Fibroblast of mammary gland (primary cell): ENCODE measurements around the gene SPINDOC.

Source experiments
- DNase-seq: peaks from one replicate; pipeline ENCODE4 v3.0.0-alpha.2; 2010; ENCODE audit warnings: low read depth
- H3K4me3 ChIP-seq: 2 replicates; pipeline ENCODE4 v1.5.1; 2011; ENCODE audit warnings: low read depth, mild to moderate bottlenecking, low read length, moderate library complexity; ENCODE audit not compliant: control insufficient read depth
- TF ChIP-seq, protein P1 (sequence below): conservative IDR thresholded peaks from 2 replicates; pipeline ENCODE4 v1.5.1; 2011; ENCODE audit warnings: low read depth, low read length, inconsistent platforms; ENCODE audit not compliant: control insufficient read depth, insufficient read depth

Gene SPINDOC, protein sequence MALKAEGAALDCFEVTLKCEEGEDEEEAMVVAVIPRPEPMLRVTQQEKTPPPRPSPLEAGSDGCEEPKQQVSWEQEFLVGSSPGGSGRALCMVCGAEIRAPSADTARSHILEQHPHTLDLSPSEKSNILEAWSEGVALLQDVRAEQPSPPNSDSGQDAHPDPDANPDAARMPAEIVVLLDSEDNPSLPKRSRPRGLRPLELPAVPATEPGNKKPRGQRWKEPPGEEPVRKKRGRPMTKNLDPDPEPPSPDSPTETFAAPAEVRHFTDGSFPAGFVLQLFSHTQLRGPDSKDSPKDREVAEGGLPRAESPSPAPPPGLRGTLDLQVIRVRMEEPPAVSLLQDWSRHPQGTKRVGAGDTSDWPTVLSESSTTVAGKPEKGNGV

DNA sequence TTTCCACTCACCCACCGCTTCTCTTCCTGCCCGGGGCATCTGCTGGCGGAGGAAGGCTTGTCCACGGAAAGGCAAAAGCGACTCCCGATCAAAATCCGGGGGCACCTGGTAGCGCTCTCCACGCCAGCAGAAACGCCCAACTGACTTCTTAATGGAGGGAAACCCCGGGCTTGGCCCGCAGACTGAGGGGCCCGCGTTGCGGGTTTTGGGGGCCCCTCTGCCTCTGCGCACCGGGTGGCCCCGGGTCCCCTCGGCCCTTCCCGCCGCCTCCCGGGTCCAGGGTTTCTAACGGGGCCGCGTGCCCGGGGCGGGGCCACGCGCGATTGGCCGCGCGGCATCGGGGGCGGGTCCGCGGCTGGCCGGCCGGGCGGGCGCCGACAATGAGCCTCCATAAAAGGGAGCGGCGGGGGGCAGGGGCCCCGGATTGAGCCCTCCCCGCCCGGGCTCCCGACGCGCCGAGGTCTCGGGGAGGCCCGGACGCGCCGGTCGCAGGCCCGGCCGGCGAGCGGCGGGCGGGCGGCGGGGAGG is at the start of gene SPINDOC:
TSS of gene SPINDOC (plus strand) at position 422 of the 528 bp plus-strand sequence. CDS start 231 bp downstream, outside the sequence.
- DNase-seq, result peak; percentile 35

DNA sequence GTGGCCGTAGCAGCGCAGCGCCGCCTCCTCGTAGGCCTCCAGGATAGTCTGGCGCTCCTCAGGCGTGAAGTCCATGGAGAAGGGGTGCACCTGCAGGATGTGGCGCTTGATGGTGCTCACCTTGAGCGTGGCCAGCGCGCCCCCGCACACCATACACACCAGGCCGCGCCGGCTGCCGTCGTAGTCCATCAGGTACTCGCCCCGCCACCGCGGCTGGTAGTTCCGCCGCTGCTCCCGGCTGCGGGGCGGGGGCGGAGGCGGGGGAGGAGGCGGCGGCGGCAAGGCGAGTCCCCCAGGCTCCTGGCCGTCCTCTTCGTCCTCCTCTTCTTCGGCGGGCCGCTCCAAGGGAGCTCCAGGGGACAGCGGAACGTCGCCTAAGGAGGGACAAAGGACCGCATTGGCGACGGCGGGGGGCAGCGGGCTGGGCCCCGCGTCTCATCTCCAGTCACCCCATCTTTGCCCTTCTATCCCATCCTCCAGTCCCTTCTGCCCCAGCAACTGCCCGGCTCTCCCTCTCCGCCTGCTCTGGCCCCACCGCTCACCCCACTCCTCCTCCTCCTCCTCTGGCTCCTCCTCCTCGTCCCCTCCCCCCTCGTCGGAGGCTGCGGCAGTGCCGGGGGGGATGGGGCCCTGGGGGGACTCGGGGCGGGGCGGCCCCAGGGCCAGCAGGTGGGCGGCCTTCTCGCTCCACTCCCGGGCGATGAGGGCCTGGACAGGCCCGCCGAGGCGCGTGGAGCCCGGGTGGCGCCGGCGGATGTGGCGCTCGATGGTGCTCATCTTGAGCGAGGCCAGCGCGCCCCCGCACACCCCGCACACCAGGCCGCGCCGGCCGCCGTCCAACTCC is 49.5 kb upstream of the SPINDOC start:
- TF ChIP-seq, protein P1, sequence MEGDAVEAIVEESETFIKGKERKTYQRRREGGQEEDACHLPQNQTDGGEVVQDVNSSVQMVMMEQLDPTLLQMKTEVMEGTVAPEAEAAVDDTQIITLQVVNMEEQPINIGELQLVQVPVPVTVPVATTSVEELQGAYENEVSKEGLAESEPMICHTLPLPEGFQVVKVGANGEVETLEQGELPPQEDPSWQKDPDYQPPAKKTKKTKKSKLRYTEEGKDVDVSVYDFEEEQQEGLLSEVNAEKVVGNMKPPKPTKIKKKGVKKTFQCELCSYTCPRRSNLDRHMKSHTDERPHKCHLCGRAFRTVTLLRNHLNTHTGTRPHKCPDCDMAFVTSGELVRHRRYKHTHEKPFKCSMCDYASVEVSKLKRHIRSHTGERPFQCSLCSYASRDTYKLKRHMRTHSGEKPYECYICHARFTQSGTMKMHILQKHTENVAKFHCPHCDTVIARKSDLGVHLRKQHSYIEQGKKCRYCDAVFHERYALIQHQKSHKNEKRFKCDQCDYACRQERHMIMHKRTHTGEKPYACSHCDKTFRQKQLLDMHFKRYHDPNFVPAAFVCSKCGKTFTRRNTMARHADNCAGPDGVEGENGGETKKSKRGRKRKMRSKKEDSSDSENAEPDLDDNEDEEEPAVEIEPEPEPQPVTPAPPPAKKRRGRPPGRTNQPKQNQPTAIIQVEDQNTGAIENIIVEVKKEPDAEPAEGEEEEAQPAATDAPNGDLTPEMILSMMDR, result no peak
- peak; percentile 59 for DNase-seq
- peak overlapping the region; percentile 60 for H3K4me3 ChIP-seq

More for the DNA sequence above, at the start of gene SPINDOC:
- TF ChIP-seq, protein P1, result no peak
- H3K4me3 ChIP-seq, result peak within 1 kb of the TSS; percentile 86

DNA sequence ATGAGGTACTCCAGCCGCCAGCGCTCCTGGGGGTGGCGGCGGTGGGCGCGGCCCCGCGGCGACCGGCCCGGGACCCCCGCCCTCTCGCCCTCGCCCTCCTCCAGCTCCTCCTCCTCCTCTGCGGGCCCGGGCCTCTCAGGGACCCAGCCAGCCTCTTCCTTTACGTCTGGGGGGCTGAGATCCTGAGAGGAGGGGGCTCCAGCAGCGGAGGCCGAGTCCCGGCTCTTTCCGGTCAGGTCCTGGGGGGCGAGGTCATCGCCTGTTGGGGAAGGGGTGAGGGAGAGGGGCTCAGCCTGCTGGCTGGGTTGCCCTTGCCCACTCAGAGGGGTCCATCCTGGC is 48.9 kb upstream of the SPINDOC start:
- DNase-seq, result no peak
- no peak overlapping the region for H3K4me3 ChIP-seq
- TF ChIP-seq, protein P1, result no peak

- DNase-seq, result peak; percentile 15
- H3K4me3 ChIP-seq, result no peak overlapping the region
- TF ChIP-seq, protein P1, result no peak
These were observed 48.3 kb upstream of the SPINDOC start for GRCh38 chr11:63764679-63765647.

GRCh38 chr11:63765688-63766241 is 47.5 kb upstream of the SPINDOC start:
- DNase-seq, result no peak
- H3K4me3 ChIP-seq, result no peak overlapping the region
- TF ChIP-seq, protein P1, result no peak
